DND-41 (cell line): Measurements from ENCODE around the gene RXFP4.

ENCODE experiments used
- CTCF ChIP-seq: IDR thresholded peaks from 2 replicates; pipeline ENCODE4 v1.5.1; 2012; ENCODE audit warnings: borderline replicate concordance, low read length, moderate library complexity, mild to moderate bottlenecking; ENCODE audit not compliant: poor library complexity, severe bottlenecking; ENCODE audit errors: extremely low read depth
- EZH2 ChIP-seq: IDR thresholded peaks from 3 replicates; pipeline ENCODE4 v1.6.1; 2012; ENCODE audit warnings: borderline replicate concordance, low read depth, mild to moderate bottlenecking, moderate library complexity, low read length, inconsistent platforms; ENCODE audit not compliant: severe bottlenecking

- TF ChIP-seq CTCF, result no peak
- TF ChIP-seq EZH2, result no peak
These were observed 7.8 kb upstream of the RXFP4 start for GRCh38 chr1:155933591-155934096.
